ENCODE data around the gene HAO1. TPM values are rescaled to one million over a fixed set of nuclear protein-coding genes. Genes with fewer than 3 reads are reported as not detected.

Gene HAO1
- total RNA-seq, 4 donors from 2014 or later = not detected

- Histone ChIP-seq H3K4me1 (no peaks in the 10 kb centered on the region), H3K4me3 (no peak overlapping the region), H3K27me3 (no peaks in the 10 kb centered on the region), H3K9me3 (no peaks in the 10 kb centered on the region), H3K36me3 (no peaks in the 10 kb centered on the region), H3K27ac (no peak overlapping the region)
- no peak for TF ChIP-seq POLR2A (IDR thresholded peaks at IDR 0.05)
- no peak for TF ChIP-seq CTCF (IDR thresholded peaks at IDR 0.05)
- no peak for DNase-seq
- intact Hi-C loops (cut with DNase I; ENCODE audit: low total_unique reads) = no loop called here
Measured at GRCh38 chr20:7879883-7880282, 60.4 kb downstream of the HAO1 start.

GRCh38 chr20:7868108-7868507 is 72.2 kb downstream of the HAO1 start:
- Histone ChIP-seq H3K36me3 (no peaks in the 10 kb centered on the region), H3K4me3 (no peak overlapping the region), H3K27me3 (no peaks in the 10 kb centered on the region), H3K4me1 (no peaks in the 10 kb centered on the region), H3K9me3 (no peaks in the 10 kb centered on the region), H3K27ac (no peak overlapping the region)
- intact Hi-C loops (cut with DNase I; ENCODE audit: low total_unique reads) = no loop called here
- no peak for TF ChIP-seq POLR2A (IDR thresholded peaks at IDR 0.05)
- TF ChIP-seq CTCF (IDR thresholded peaks at IDR 0.05) = no peak
- no peak for DNase-seq

DNA sequence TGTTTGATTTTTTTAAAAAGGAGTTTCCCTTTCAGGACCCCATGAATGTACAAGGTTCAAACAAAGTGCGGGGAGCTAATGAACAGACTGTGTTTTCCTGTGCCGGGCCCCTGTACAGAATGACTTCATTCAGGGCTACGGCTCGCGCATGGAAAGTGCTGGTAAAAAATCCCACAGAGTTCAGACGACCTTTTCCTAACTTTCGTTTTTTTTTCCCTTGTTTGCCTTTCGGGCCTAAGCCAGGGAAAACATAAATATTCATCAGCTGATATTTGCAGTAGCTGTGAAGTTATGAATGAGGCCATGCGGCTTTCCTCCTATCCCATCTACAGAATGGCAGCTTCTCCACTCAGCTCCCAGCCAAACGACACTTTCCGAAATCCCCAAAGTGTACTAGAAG is 74.0 kb downstream of the HAO1 start:
- Histone ChIP-seq H3K27ac (no peak overlapping the region), H3K4me3 (no peak overlapping the region), H3K4me1 (no peaks in the 10 kb centered on the region), H3K9me3 (no peaks in the 10 kb centered on the region), H3K27me3 (no peaks in the 10 kb centered on the region), H3K36me3 (no peaks in the 10 kb centered on the region)
- TF ChIP-seq POLR2A (IDR thresholded peaks at IDR 0.05) = no peak
- TF ChIP-seq CTCF (IDR thresholded peaks at IDR 0.05) = no peak
- DNase-seq = no peak
- intact Hi-C loops (cut with DNase I; ENCODE audit: low total_unique reads) = no loop called here

- no peaks in the 10 kb centered on the region for H3K4me1 ChIP-seq
- DNase-seq = no peak
- intact Hi-C loops (cut with DNase I; ENCODE audit: low total_unique reads) = no loop called here
Measured at GRCh38 chr20:7859356-7859802, 80.9 kb downstream of the HAO1 start.

GRCh38 chr20:7858734-7859250 is 81.5 kb downstream of the HAO1 start:
- TF ChIP-seq POLR2A (IDR thresholded peaks at IDR 0.05) (no peak), CTCF (IDR thresholded peaks at IDR 0.05) (no peak)
- DNase-seq = no peak
- no peak overlapping the region for H3K4me3 ChIP-seq
- no peaks in the 10 kb centered on the region for H3K27me3 ChIP-seq
- no peak overlapping the region for H3K27ac ChIP-seq
- H3K4me1 ChIP-seq = no peaks in the 10 kb centered on the region
- H3K36me3 ChIP-seq = no peaks in the 10 kb centered on the region
- H3K9me3 ChIP-seq = no peaks in the 10 kb centered on the region
- intact Hi-C loops (cut with DNase I; ENCODE audit: low total_unique reads) = no loop called here

More at GRCh38 chr20:7859356-7859802, 80.9 kb downstream of the HAO1 start:
- no peaks in the 10 kb centered on the region for H3K27me3 ChIP-seq
- no peaks in the 10 kb centered on the region for H3K36me3 ChIP-seq
- no peaks in the 10 kb centered on the region for H3K9me3 ChIP-seq
- H3K4me3 ChIP-seq = no peak overlapping the region
- no peak overlapping the region for H3K27ac ChIP-seq
- TF ChIP-seq CTCF (IDR thresholded peaks at IDR 0.05) (peak; percentile 40 to 65 (median 54)), POLR2A (IDR thresholded peaks at IDR 0.05) (no peak)

Data from uterus (tissue), 4 donors.